HG02588 (cell line): Measurements from ENCODE around the gene PMCH.
"Not testable (repeated sequence)": the region's sequence is repeated elsewhere in the genome, so short reads cannot be mapped to it uniquely, and the experiment has no call there.

Experiments
- ATAC-seq: cut with Tn5 transposase; IDR thresholded peaks from one replicate; pipeline ENCODE4 v1.9.1; 2021; ENCODE audit warnings: mild to moderate bottlenecking, moderate library complexity; ENCODE audit not compliant: unreplicated experiment

The PMCH gene

DNA sequence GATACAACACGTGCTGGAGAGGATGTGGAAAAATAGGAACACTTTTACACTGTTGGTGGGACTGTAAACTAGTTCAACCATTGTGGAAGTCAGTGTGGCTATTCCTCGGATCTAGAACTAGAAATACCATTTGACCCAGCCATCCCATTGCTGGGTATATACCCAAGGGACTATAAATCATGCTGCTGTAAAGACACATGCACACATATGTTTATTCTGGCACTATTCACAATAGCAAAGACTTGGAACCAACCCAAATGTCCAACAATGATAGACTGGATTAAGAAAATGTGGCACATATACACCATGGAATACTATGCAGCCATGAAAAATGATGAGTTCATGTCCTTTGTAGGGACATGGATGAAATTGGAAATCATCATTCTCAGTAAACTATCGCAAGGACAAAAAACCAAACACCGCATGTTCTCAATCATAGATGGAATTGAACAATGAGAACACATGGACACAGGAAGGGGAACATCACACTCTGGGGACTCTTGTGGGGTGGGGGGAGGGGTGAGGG lies 50.5 kb downstream of the PMCH start:
- ATAC-seq: not testable (repeated sequence)
